Fibroblast of skin of right biceps (primary cell): ENCODE results near the gene NCOA1.
"Not testable (repeated sequence)": the region's sequence is repeated elsewhere in the genome, so short reads cannot be mapped to it uniquely, and the experiment has no call there.

Experiments used
- DNase-seq: peaks from one replicate; pipeline ENCODE4 v3.0.0-alpha.2; 2013

The NCOA1 gene

DNA sequence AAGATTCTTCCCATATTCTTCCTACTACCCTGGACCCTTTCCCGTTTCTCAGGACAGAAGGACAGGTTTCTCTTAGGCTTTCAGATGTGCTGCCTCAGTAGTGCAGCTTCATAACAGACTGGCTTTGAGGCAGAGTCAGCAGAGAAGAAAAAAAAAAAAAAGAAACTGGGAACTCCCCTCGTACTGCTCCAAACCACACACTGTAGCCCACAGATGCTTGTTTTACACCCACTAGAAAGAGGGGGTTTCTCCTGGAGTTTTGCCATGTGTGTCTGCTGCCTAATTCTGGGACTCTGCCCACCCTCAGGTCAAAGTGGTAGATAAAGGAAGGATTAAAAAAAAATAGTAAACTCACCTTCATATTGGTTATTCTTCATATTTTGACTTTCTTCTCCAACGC, 95.9 kb downstream of the NCOA1 start:
- DNase-seq, result no peak

GRCh38 chr2:24588294-24588693, 97.2 kb downstream of the NCOA1 start:
- no peak for DNase-seq

DNA sequence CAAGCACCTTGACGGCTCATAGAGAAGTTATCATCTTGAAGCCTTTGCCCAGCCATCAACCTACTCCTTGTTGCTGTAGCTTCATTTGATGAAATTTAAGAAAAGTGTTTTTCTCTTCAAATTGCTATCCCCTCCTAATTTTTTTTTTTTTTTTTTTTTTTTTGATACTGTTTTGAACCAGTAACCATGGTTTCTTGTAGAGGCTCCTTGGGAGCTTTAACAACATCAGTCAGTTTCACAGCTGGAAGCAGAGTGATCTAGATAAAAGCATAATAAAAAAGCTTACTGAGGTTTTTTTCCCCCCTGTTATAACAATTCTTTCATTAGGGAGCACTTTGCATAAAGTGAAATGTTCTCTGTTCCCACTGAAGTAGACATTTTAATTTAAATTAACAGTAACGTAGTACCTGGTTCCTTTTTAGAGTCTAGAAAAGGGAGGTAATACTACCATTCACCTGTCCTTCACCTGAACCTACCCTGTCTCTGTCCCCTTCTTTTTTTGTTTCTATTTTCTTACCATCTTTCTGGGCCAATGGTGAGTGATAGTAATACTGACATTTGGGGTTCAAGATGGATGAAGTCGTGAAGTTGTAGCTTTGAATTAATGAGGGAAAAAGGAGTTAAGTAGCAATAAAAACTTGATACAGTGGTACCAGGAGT, 101.5 kb downstream of the NCOA1 start:
- DNase-seq, result no peak

DNA sequence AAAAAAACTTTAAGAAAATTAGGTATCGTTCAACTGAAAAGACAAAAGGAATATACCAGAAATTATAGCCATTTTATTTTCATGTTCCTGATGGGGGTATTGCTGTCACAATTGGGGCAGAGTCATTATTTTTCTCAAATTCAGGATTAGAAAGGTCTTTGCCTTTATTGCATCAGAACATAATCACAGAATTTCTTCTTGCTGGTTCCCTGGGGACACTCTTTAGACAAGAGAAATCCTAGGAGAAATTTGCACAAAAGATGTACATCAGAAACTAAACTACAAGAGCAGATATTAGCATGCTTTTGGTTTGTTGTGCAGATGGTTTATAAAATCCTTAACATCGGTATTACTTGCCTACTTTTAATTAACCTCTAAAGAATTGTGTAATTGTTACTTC, 103.2 kb downstream of the NCOA1 start:
- DNase-seq, result no peak

DNA sequence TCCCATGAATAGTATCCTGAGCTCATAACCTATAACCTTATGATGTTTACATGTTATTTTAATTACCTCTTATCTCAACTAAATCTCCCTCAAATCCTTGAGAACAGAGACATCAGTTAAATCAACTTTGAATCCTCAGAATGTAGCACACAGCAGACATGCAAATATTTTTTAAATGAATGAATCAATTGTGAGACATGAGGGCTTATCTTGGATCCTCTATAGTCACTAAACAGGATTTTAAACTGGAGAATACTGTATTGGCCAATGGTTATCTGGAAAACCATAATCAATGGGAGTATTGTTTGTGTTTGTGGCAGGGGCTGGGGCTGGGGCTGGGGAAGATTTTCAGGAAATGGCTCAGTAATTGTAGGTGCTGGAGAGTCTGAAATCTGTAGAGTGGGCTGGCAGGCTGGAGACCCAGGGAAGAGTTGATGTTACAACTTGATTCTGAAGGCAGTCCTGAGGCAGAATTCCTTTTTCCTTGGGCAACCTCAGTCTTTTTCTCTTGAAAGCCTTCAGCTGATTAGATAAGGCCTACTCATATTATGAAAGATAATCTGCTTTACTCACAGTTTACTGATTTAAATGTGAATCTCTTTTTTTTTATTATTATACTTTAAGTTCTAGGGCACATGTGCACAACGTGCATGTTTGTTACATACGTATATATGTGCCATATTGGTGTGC, 106.3 kb downstream of the NCOA1 start:
- DNase-seq, result no peak

DNA sequence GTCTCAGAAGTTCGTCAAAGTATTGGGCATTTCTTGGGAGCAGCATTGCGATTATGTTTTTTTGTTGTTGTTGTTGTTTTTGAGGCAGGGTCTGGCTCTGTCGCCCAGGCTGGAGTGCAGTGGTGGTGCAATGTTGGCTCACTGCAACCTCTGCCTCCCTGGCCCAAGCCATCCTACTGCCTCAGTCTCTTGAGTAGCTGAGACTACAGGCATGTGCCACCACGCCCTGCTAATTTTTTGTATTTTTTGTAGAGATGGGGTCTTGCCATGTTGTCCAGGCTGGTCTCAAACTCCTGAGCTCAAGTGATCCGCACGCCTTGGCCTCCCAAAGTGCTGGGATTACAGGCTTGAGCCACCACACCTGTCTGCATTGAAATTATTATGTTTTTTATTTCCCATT, 109.1 kb downstream of the NCOA1 start:
- not testable (repeated sequence) for DNase-seq

DNA sequence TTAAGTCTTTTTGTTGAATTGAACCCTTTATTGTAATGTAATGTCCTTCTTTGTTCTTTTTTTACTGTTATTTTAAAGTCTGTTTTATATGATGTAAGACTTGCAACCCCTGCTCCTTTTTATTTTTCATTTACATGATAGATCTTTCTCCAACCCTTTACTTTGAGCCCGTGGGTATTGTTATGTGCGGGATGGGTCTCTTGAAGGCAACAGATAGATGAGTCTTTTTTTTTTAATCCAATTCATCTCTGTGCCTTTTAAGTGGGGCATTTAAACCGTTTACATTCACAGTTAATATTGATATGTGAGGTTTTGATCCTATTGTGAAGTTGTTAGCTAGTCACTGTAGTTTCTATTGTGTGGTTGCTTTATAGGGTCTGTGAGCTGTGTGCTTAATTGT, 120.6 kb downstream of the NCOA1 start:
- DNase-seq, result no peak

GRCh38 chr2:24613154-24613814, 122.2 kb downstream of the NCOA1 start:
- peak; percentile 53 for DNase-seq

DNA sequence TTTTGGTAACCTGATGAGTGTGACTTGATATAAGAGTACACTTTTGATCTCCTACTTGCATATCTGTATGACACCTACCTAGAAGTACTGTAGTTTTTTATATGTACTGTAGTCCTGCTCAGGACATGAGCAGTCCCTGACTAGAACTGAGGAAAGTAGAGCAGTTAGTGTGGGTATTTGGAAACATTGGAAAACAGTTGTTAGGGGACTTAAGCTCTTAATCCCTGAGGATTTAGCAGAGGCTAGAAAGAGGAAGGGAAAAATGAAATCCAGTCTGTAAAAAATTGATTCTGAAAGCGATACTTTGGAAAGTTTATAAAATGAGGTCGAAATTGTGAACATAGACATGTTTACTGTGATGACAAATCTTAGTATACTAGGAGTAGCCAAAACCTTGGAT, 125.6 kb downstream of the NCOA1 start:
- no peak for DNase-seq

GRCh38 chr2:24617424-24617823, 126.4 kb downstream of the NCOA1 start:
- peak; percentile 39 for DNase-seq

DNA sequence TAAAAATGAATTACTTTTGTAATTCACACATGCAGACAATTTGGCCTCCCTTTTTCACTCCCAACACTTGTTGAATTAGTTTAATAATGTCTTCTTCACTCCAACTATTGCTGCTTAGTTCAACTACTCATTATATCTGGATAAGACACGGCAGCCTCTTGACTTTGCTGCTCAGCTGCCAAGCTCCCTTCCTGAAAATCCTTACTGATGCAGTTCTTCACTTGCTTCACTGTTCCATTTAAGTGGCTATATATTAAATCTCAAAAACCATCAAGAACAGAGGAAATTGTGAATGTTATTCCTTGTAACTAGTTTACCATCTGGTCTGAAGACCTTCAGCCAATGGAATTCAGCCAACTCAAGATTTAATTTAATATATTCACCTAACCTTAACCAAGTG, 127.1 kb downstream of the NCOA1 start:
- no peak for DNase-seq

DNA sequence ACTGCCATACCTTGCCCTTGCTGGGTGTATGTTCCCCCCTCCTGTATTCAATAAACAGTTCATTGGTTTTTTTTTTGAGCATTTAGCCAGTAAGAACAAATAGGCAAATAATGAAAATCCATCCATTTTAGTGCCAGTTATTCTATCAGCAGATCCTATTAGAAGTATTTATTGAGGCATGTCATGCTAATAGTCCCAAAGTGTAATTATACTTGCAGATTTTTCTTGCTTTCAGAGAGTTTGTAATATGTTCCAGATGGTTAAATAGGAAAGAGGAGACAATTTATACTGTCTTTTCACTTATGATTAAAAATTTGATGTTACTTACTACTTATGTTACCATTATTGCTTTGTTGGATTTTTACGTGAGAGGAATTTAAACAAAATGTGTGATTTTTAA, 127.6 kb downstream of the NCOA1 start:
- no peak for DNase-seq

GRCh38 chr2:24620936-24621335, 129.9 kb downstream of the NCOA1 start:
- DNase-seq, result peak; percentile 22

DNA sequence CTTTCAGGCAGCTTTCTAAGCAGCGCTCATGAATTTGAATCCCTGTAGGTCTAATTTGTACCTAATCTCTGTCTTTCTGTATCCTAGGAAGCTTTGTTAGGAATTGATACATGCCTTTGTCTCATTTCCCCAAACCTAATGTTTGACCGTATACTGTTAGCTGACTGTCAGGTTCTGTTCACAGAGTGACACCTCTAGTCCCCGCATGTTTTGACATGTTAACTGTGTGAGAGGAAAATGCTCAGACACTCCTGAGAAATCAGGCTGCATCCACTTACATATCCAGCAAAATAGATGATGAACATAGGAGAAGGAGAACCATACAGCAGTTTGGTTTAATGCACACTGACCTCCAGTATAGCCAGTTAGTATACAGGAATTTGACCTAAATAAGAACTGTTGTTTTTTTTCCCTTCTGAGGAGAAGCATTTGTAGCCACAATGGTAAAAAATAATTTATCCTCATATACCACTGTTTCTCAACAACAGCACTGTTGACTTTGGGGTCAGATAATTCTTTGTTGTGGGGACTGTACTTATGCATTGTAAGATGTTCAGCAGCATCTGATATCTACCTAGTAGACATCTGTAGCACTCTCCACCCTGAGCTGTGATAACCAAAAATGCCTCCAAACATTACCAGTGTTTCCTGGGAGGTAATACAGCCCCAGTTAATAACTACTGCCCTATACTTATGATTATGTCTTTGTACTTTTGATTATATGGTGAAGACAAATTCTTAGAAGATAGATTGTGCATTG, 130.9 kb downstream of the NCOA1 start:
- no peak for DNase-seq

- no peak for DNase-seq
Measured at GRCh38 chr2:24623535-24623934, 132.5 kb downstream of the NCOA1 start.

GRCh38 chr2:24625728-24626127, 134.7 kb downstream of the NCOA1 start:
- DNase-seq, result no peak

DNA sequence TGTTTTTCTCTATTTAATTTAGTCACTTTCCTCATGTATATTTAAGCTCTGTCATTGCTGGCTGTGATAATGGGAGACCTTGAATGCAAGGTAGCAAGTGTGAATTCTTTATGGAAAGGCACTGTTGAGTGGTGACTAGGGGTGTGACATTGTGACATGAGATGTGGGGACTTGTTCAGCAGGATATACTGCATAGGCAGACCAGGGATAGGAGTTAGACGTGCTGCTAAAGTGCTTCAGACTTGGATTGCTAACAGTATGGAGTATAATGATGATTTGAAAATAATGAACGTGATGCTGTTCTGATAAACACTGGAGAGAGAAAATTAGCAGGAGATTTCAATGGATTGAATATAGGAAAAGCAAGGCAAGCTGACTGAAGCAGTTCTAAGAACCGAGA, 135.1 kb downstream of the NCOA1 start:
- no peak for DNase-seq

- DNase-seq, result no peak
Measured at GRCh38 chr2:24628746-24629145, 137.7 kb downstream of the NCOA1 start.

- DNase-seq, result no peak
Measured at GRCh38 chr2:24632172-24632571, 141.1 kb downstream of the NCOA1 start.

GRCh38 chr2:24635181-24635580, 144.1 kb downstream of the NCOA1 start:
- DNase-seq, result peak; percentile 40

GRCh38 chr2:24638568-24638967, 147.5 kb downstream of the NCOA1 start:
- no peak for DNase-seq

- no peak for DNase-seq
Measured at GRCh38 chr2:24642351-24642750, 151.3 kb downstream of the NCOA1 start.

- DNase-seq, result no peak
Measured at GRCh38 chr2:24643051-24643450, 152.0 kb downstream of the NCOA1 start.

- DNase-seq, result no peak
Measured at GRCh38 chr2:24644032-24644431, 153.0 kb downstream of the NCOA1 start.
